Lung (tissue), 12 donors: ENCODE measurements around the gene TNNT3. TPM values are rescaled to one million over a fixed set of nuclear protein-coding genes. Genes with fewer than 3 reads are reported as not detected.

Source experiments
- ATAC-seq: fragments of 200-7000 bp; cut with Tn5 transposase; one replicate; pipeline ENCODE4 v1.9.1; 2020; ENCODE audit warnings: moderate number of reproducible peaks; ENCODE audit not compliant: insufficient read depth, low FRiP score
- DNase-seq, 3 donors: peaks; one replicate each; pipeline ENCODE4 v3.0.0-alpha.2; 2013 to 2017
- H3K27ac ChIP-seq, 2 donors: one replicate each; pipeline ENCODE4 v1.5.1; 2013; ENCODE audit warnings: mild to moderate bottlenecking in 2 of 2, moderate library complexity in 2 of 2, control low read depth in 1 of 2, inconsistent platforms in 1 of 2, low read depth in 1 of 2, low read length in 1 of 2
- H3K27me3 ChIP-seq, 3 donors: one replicate each; pipeline ENCODE4 v1.5.1; 2013; ENCODE audit warnings: low read length in 2 of 3; ENCODE audit not compliant: control insufficient read depth in 3 of 3, insufficient read depth in 3 of 3
- H3K36me3 ChIP-seq, 4 donors: one replicate each; pipeline ENCODE4 v1.5.1; 2013; ENCODE audit warnings: low read length in 4 of 4, mild to moderate bottlenecking in 1 of 4, moderate library complexity in 1 of 4; ENCODE audit not compliant: control insufficient read depth in 4 of 4, insufficient read depth in 4 of 4
- H3K4me1 ChIP-seq, 5 donors: one replicate each; pipeline ENCODE4 v1.5.1; 2013; ENCODE audit warnings: low read length in 5 of 5, mild to moderate bottlenecking in 2 of 5, moderate library complexity in 1 of 5; ENCODE audit not compliant: control insufficient read depth in 5 of 5, insufficient read depth in 5 of 5
- H3K4me3 ChIP-seq: one replicate; pipeline ENCODE4 v1.5.1; 2013; ENCODE audit warnings: mild to moderate bottlenecking, control low read depth, moderate library complexity
- H3K9ac ChIP-seq, 2 donors: one replicate each; pipeline ENCODE4 v1.5.1; 2013; ENCODE audit warnings: low read length in 2 of 2, control low read depth in 1 of 2; ENCODE audit not compliant: insufficient read depth in 1 of 2
- H3K9me3 ChIP-seq, 4 donors: one replicate each; pipeline ENCODE4 v1.5.1; 2013; ENCODE audit warnings: low read length in 3 of 4, mild to moderate bottlenecking in 1 of 4, moderate library complexity in 1 of 4; ENCODE audit not compliant: control insufficient read depth in 4 of 4, insufficient read depth in 3 of 4
- WGBS, 2 donors: extraction: QIAGEN DNeasy Blood & Tissue Kit; methylation state at CpG; one replicate each; pipeline ENCODE4 v1.1.7; 2013; 5-methylcytosine and 5-hydroxymethylcytosine counted together
- polyA plus RNA-seq, 2 donors: library from polyadenylated mRNA; stranded (reverse); fragments of 200-250 nt; gene quantifications; one replicate each; pipeline ENCODE4 v1.2.1, GENCODE V29; 2013
- total RNA-seq, 2 donors: library from RNA; depleted of rRNA in 1 of 2; stranded (reverse); fragments of >200 nt in 1 of 2; gene quantifications; one replicate each; pipeline ENCODE4 v1.2.1, GENCODE V29; 2014 to 2021
- TF ChIP-seq, protein P1 (sequence below): IDR thresholded peaks from 2 replicates; pipeline ENCODE4 v1.5.1; 2012; ENCODE audit warnings: mild to moderate bottlenecking; ENCODE audit errors: control extremely low read depth, extremely low read depth
- donor health status: control.
- donor health status: control.
- donor health status: Bipolar disorder and iron deficiency.
- donor health status: healthy.
- donor health status: DM: yes; HTN: yes; CAD: no.

Gene TNNT3
- total and polyA plus RNA-seq, 4 donors: 1.6 to 8.0 (median 5.1) TPM

DNA sequence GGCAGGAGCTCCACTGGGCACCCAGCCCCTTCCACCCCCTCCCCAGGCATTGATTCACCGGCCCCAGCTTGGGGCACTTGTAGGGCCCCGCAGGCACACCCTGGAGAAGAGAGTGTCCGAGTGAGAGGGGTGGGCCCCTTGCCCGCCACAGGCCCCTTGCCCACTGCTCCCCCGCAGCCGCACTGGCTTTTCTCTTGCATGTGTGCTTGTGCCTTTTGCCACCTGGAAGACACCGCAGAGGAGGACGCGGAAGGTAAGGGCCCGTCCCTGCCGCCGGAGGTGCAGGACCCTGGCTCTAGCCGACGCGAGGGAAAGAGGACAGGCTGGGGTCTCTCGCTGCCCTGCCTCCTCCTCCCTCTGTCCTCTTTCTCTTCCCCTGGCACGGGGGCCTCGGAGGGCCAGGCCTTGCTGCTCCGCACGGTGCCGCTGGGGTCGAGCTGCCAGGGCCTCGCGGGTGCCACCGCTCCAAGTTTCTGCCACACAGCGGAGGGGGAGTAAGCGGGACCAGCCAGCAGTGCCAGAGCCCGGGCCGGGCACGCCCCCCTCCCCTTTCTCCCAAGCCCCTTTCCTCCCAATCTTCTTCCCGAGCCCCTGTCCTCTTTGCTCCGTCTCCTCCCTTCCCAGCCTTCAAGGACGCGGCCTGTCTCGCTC is 9.5 kb downstream of the TNNT3 start:
- WGBS, 2 donors: 92 to 97% methylated on average over 34 to 35 of the region's 35 CpGs
- no peaks in the 10 kb centered on the region for H3K36me3 ChIP-seq
- H3K27ac ChIP-seq: no peak overlapping the region
- H3K27me3 ChIP-seq: no peaks in the 10 kb centered on the region
- ATAC-seq (no peak), DNase-seq (no peak)
- peaks cover 0 to 32% (median 5%) of the 10 kb centered on the region in 5 donors for H3K4me1 ChIP-seq
- no peak overlapping the region for H3K4me3 ChIP-seq
- H3K9me3 ChIP-seq: peaks cover 0 to 2% (median 0%) of the 10 kb centered on the region in 4 donors
- TF ChIP-seq, protein P1, sequence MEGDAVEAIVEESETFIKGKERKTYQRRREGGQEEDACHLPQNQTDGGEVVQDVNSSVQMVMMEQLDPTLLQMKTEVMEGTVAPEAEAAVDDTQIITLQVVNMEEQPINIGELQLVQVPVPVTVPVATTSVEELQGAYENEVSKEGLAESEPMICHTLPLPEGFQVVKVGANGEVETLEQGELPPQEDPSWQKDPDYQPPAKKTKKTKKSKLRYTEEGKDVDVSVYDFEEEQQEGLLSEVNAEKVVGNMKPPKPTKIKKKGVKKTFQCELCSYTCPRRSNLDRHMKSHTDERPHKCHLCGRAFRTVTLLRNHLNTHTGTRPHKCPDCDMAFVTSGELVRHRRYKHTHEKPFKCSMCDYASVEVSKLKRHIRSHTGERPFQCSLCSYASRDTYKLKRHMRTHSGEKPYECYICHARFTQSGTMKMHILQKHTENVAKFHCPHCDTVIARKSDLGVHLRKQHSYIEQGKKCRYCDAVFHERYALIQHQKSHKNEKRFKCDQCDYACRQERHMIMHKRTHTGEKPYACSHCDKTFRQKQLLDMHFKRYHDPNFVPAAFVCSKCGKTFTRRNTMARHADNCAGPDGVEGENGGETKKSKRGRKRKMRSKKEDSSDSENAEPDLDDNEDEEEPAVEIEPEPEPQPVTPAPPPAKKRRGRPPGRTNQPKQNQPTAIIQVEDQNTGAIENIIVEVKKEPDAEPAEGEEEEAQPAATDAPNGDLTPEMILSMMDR: no peak
- no peak overlapping the region for H3K9ac ChIP-seq

DNA sequence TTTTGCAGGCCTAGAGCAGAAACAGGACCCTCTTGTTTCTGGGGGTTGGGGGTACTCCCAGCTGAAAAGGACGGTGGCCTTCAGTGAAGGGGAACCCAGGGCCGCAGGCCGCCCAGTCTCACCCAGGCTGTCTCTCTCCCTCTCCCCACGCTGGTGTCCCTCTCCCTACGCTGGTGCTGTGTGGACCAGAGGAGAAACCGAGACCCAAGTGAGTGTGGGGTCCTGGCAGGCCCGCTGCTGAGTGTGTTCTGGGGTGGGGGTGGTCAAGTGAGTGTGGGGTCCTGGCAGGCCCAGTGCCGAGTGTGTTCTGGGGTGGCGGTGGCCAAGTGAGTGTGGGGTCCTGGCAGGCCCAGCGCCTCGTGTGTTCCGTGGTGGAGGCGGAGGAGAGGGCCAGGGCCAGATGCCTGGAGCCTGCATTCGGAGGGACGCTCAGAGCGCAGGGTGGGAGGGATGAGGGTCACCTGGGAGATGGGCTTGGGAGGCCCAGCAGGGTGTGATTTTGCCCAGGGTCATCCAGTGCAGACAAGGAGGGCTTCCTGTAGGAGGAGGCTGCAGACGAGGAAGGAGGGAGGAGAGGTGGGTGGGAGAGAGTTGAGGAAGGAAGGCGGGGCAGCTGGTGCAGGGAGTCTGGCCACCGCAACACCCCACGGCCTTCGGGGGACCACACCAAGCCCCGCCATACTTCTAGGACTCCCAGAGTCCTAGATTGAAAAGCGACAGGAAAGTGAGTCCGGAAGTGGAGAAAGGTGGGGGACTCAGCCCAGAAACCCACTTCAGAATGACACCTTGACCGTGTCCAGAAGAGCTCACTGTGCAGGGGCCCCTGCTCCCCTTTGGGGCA is 10.3 kb downstream of the TNNT3 start:
- H3K27me3 ChIP-seq: no peaks in the 10 kb centered on the region
- 84 to 86% methylated on average over 25 of the region's 25 CpGs for WGBS, 2 donors
- TF ChIP-seq, protein P1: no peak
- H3K36me3 ChIP-seq: no peaks in the 10 kb centered on the region
- no peak overlapping the region for H3K9ac ChIP-seq
- DNase-seq (no peak), ATAC-seq (no peak)
- H3K4me1 ChIP-seq: peaks cover 0 to 32% (median 5%) of the 10 kb centered on the region in 5 donors
- H3K9me3 ChIP-seq: peaks cover 0 to 2% (median 0%) of the 10 kb centered on the region in 4 donors
- H3K27ac ChIP-seq: no peak overlapping the region
- no peak overlapping the region for H3K4me3 ChIP-seq

DNA sequence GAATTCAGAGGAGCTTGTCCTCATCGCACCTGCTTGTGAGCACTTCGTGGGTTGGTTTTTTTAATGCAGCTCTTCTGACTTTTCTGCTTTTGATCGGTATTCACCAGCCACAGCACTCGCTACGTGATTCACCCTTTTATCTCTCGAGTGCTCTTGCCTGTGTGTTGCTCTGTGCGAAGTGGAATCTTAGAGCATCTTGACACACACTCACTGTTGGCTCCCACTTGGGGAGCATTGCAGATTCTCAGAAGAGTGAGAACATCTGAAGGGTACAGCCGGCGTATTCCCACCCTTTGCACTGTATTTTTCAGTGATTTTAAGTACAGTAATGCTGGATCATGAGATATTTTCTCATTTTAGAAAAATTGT is 10.9 kb downstream of the TNNT3 start:
- H3K9me3 ChIP-seq: peaks cover 0 to 2% (median 0%) of the 10 kb centered on the region in 4 donors
- no peaks in the 10 kb centered on the region for H3K27me3 ChIP-seq
- H3K9ac ChIP-seq: no peak overlapping the region
- H3K27ac ChIP-seq: no peak overlapping the region
- 76 to 82% methylated on average over 9 of the region's 9 CpGs for WGBS, 2 donors
- no peak overlapping the region for H3K4me3 ChIP-seq
- ATAC-seq (no peak), DNase-seq (no peak)
- peaks cover 0 to 32% (median 5%) of the 10 kb centered on the region in 5 donors for H3K4me1 ChIP-seq
- TF ChIP-seq, protein P1: no peak
- no peaks in the 10 kb centered on the region for H3K36me3 ChIP-seq
